Measurements from ENCODE around the gene ACO1. TPM values are rescaled to one million over a fixed set of nuclear protein-coding genes. Genes with fewer than 3 reads are reported as not detected.

Gene ACO1
- total and polyA plus RNA-seq, 9 of the 15 experiments (the other 6 are each of a cell fraction or from before 2014, with no cell fraction given) = 0.96 to 29.7 (median 16.9) TPM

DNA sequence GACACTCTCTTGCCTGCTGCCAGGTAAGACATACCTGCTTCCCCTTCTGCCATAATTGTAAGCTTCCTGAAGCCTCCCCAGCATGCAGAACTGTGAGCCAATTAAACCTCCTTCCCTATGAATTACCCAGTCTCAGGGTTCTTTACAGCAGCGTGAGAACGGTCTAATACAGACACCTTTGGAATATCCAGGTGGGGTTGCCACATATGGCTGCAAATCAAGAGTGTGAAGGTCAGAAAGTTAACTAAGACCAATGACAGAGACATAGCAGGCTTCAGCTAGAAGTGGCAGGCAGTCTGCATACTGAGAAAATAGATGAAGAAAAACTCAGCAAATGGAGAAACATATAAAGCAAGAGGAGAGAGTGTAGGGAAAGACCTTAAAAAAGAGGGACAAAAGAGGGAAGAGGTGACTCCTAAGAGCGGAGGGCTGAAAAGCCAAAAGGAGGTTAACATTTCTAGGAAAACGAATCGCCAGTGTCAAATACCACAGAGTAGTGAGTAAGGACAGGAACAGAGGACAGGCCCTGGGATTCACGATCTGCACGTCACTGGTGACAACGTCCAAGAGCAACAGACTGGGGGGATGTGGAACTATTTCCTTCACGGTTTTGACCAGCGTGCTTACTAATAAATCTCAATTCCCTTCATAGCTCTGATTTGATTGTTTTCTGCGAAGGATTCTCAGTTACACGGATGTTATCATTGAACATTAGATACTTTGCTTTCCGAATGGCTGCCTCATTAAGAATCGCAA, 1.7 kb upstream of the ACO1 start:
- Histone ChIP-seq H2AFZ (ENCODE audit: low read depth, low read length) (no peak overlapping the region; the same call in 1 of the 2 replicates), H3K27ac (ENCODE audit: extremely low read depth, low read depth, low read length) (no peak overlapping the region), H3K4me3 (no peak overlapping the region), H4K20me1 (replicated peaks; ENCODE audit: control insufficient read depth, insufficient read depth, low read length) (no peaks in the 10 kb centered on the region), H3K4me2 (ENCODE audit: insufficient read depth, low read length) (no peak overlapping the region), H3K27me3 (ENCODE audit: control insufficient read depth in 2 of 2, insufficient read depth in 2 of 2, low read length in 2 of 2) (no peaks in the 10 kb centered on the region), H3K9me3 (replicated peaks; ENCODE audit: control insufficient read depth, insufficient read depth, low read depth, low read length) (no peaks in the 10 kb centered on the region), H3K4me1 (replicated peaks in 1 of 2; ENCODE audit: control insufficient read depth in 2 of 2, insufficient read depth in 2 of 2, low read length in 2 of 2) (peaks cover 0 to 4% of the 10 kb centered on the region in 2 experiments; a peak in 3 of 5 replicates), H3K9me1 (ENCODE audit: control insufficient read depth, insufficient read depth, low read length) (no peaks in the 10 kb centered on the region), H3K36me3 (ENCODE audit: control insufficient read depth, insufficient read depth, low read length) (peaks cover 1% of the 10 kb centered on the region; the same call in 1 of the 3 replicates), H3K79me2 (ENCODE audit: control insufficient read depth, insufficient read depth, low read length) (peaks cover 19% of the 10 kb centered on the region; the same call in 2 of the 3 replicates), H3K9ac (ENCODE audit: insufficient read depth in 1 of 2, low read depth in 2 of 2, low read length in 2 of 2) (no peak overlapping the region)
- FAIRE-seq = no peak
- CTCF ChIA-PET (ENCODE audit: low intra/inter-chr PET ratio) = interaction anchor here (0.6 to 4.7 kb wide), 2 partner anchors 199 to 506 kb away, joined by 3 to 93 read pairs; no protein-coding TSS in a partner anchor
- 44% methylated on average over 14 of the region's 14 CpGs for WGBS (ENCODE audit: insufficient coverage, low coverage, missing lambda C conversion rate)
- intact Hi-C loops (cut with micrococcal nuclease) (no loop called here), in situ Hi-C loops (cut with MboI) (loop anchor here (5.0 to 25.0 kb wide), 3 partner anchors 195 to 855 kb away; partner anchors contain the start of gene SPINK4)
- ATAC-seq = no peak
- no peak for DNase-seq (ENCODE audit: extremely low read depth in 1 of 4, low spot score in 3 of 4)
- POLR2A ChIA-PET = no interaction called here
- TF ChIP-seq, protein P1, sequence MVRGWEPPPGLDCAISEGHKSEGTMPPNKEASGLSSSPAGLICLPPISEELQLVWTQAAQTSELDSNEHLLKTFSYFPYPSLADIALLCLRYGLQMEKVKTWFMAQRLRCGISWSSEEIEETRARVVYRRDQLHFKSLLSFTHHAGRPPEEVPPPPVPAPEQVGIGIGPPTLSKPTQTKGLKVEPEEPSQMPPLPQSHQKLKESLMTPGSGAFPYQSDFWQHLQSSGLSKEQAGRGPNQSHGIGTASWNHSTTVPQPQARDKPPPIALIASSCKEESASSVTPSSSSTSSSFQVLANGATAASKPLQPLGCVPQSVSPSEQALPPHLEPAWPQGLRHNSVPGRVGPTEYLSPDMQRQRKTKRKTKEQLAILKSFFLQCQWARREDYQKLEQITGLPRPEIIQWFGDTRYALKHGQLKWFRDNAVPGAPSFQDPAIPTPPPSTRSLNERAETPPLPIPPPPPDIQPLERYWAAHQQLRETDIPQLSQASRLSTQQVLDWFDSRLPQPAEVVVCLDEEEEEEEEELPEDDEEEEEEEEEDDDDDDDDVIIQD (CRISPR knock-in tag; IDR thresholded peaks at IDR 0.05) = no peak
- TF ChIP-seq CC2D1A (IDR thresholded peaks at IDR 0.05) (no peak), ASH1L (IDR thresholded peaks at IDR 0.05; ENCODE audit: borderline replicate concordance, low read depth, partially characterized antibody) (no peak), ZNF830 (CRISPR knock-in tag; IDR thresholded peaks at IDR 0.05) (no peak), ZFP36 (IDR thresholded peaks at IDR 0.05; ENCODE audit: low read depth, low read length, partially characterized antibody) (no peak), NCOA4 (IDR thresholded peaks at IDR 0.05; ENCODE audit: partially characterized antibody) (no peak), XRCC3 (IDR thresholded peaks at IDR 0.05) (no peak), DDX20 (tag; IDR thresholded peaks at IDR 0.05; ENCODE audit: low read depth) (no peak), POLR2H (tag; IDR thresholded peaks at IDR 0.05; ENCODE audit: low read depth) (no peak), FOXJ2 (tag; IDR thresholded peaks at IDR 0.05) (no peak), CBX8 (IDR thresholded peaks at IDR 0.05; ENCODE audit: borderline replicate concordance, extremely low read depth, low read depth, low read length, poor library complexity, severe bottlenecking) (no peak), RAD21 (CRISPR knock-in tag; conservative IDR thresholded peaks at IDR 0.05 in 1 of 2, IDR thresholded peaks at IDR 0.05 in 1 of 2) (no peak), ZNF778 (CRISPR knock-in tag; IDR thresholded peaks at IDR 0.05) (no peak), NFE2L1 (tag; IDR thresholded peaks at IDR 0.05; ENCODE audit: borderline replicate concordance, low read depth) (no peak), ZNF444 (CRISPR knock-in tag; IDR thresholded peaks at IDR 0.05) (no peak), ZNF134 (CRISPR knock-in tag; conservative IDR thresholded peaks at IDR 0.05) (no peak)
- TF ChIP-seq, protein P2, sequence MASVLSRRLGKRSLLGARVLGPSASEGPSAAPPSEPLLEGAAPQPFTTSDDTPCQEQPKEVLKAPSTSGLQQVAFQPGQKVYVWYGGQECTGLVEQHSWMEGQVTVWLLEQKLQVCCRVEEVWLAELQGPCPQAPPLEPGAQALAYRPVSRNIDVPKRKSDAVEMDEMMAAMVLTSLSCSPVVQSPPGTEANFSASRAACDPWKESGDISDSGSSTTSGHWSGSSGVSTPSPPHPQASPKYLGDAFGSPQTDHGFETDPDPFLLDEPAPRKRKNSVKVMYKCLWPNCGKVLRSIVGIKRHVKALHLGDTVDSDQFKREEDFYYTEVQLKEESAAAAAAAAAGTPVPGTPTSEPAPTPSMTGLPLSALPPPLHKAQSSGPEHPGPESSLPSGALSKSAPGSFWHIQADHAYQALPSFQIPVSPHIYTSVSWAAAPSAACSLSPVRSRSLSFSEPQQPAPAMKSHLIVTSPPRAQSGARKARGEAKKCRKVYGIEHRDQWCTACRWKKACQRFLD (CRISPR knock-in tag; IDR thresholded peaks at IDR 0.05) = no peak
- BruUV-seq (replicated peaks) = no TSS peak

Measured in K562 (cell line).